Islet precursor cell (in vitro differentiated cells): ENCODE measurements around the gene MBTPS1.

Source experiments
- DNase-seq: peaks from one replicate; pipeline ENCODE4 v3.0.0-alpha.2; 2018

MBTPS1 gene

DNA sequence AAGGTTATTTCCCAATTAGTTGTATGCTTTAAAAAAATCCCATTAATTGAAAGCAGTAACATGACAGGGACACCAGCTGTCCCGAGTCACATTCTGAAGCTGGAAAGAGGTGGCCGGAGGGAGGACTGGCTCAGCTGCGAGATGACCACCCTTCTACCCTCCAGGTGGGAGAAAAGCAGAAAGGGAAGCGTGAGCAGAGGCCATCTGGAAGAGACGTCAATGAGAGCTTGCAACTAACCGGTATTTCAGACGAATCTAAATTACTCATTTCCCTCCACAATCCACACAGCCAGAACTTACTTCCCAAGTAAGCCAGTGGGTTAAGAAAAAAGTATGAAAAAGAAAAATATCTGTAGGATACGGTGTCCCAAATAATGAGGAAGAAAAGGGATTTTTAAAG is 45.6 kb downstream of the MBTPS1 start:
- DNase-seq = no peak

DNA sequence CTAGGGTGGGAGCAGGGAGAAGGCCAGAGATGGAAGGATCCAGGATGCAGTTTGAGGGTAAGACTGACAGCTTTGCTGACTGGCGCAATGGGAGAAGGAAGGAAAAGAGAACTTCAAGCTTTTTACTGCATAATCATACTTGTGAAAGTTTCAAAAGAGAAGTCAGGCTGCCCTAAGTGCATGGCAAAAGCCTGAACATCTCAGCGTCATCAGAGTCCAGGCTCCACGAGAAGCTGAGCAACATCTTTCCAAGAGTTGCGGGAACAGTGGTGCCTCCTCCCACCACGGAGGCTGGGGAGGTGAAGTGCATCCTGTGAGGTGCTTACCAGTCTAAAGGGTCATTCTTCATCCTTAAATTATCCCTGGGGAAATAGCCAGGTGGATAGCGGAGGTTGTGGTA is 47.2 kb downstream of the MBTPS1 start:
- no peak for DNase-seq

DNA sequence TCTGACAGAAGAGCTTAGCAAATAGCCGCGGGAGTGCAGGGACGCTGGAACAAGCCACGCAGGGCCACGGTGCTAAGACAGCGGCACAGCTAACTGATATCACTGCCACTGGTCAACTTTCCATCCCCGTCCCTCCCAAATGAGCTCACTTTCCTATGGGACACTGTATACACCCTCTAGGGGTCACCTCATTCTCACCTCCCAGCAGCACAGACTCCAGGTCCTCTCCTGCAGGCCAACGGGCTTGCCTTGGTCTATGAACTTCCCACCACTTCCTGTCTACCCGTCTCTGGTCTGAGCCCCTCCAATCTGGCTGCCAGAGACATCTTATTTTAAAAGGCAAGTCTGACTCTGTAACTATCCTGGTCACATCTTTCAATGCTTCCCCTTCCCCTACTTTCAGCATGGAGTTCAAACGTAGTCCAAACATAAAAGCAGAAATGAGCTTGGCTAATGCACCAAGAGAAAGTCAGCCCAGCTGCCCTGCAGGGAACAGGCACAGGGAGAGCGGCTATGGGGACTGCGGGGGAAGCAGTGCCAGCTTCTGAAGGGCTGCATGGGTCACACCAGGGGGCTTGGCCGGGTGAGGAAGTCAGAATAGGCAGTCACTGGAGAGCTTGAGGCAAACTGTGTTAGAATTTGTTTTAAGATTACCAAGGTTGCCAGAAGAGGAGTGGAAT is 47.8 kb downstream of the MBTPS1 start:
- DNase-seq = no peak

DNA sequence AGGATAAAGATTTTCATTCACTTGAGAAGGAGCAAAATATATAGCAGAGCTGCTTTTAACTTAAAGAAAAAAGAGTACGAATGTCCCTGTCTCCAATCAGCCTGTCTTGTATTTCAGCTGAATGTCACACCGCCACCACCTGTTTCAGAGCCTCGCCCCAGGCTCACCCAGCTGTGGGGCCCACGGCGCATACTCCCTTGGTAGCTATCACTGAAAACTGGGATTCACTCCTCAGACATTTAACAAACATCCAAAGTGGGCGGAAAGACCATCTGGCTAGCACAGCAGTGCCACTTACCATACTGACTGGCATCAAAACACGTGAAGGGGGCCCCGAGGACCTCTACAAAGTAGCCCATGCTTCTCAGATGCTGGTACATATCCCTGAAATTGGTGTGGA is 48.7 kb downstream of the MBTPS1 start:
- DNase-seq = no peak

DNA sequence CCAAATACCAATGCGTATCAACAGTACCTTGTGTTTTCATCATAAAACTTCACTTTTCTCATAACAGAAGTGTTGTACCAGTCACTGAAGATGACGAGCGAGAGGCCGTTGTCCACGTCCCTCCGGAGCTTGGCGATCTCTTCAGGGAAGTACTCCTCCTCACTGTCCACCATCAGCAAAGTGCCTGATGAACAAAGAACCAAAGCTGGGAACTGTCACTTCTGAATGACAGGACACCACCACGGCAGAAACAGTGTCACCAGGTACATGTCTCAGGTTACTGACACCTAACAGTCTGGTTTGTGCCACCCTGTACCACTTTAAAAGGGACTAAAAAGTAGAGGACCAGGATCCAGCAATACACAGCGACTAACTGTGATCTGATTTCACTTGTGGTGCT is 49.1 kb downstream of the MBTPS1 start:
- DNase-seq = no peak

DNA sequence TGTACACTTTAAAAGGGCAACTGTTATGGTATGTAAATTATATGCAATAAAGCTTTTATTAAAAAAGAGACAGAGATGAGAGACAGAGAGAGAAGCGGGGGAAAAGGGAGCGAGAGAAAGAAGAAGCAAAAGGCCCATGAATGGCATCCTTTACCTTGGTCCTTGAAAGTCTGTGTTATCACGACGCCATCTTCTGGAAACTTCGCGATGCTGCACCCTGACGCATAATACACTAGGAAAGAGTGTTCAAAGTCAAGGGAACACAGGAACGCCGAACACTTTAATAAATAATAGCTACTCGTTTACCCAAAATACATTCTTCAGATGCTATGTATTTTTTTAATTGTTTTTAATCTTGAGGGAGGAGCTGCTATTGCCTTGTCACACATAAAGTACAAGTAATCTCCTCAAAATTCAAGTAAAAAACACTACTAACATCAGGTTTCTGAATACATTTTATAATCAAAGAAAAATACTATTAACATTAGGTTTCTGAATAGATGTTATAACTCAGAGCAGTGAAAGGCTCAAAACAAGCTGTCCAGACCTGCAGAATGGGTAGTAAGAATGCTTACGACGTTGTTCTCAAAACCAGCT is 51.1 kb downstream of the MBTPS1 start:
- DNase-seq = peak; percentile 72

DNA sequence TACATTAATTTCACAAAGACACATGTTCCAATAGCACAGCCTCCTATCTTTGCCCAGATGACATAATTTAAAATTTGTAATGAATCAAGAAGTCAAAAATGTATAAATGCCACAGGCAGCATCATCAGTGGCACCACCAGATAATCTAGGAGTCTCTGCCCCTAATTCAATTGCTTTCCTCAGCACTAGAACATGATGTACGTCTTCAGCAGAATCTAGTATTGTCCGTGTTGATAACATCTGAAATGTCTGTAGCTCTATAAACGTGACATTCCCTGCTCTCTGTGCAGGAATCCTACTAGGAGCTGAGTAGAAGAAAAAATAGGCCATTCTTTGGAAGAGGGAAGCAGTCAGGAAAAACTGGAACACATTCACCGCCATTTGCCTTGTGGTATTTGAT is 52.8 kb downstream of the MBTPS1 start:
- DNase-seq = no peak

DNA sequence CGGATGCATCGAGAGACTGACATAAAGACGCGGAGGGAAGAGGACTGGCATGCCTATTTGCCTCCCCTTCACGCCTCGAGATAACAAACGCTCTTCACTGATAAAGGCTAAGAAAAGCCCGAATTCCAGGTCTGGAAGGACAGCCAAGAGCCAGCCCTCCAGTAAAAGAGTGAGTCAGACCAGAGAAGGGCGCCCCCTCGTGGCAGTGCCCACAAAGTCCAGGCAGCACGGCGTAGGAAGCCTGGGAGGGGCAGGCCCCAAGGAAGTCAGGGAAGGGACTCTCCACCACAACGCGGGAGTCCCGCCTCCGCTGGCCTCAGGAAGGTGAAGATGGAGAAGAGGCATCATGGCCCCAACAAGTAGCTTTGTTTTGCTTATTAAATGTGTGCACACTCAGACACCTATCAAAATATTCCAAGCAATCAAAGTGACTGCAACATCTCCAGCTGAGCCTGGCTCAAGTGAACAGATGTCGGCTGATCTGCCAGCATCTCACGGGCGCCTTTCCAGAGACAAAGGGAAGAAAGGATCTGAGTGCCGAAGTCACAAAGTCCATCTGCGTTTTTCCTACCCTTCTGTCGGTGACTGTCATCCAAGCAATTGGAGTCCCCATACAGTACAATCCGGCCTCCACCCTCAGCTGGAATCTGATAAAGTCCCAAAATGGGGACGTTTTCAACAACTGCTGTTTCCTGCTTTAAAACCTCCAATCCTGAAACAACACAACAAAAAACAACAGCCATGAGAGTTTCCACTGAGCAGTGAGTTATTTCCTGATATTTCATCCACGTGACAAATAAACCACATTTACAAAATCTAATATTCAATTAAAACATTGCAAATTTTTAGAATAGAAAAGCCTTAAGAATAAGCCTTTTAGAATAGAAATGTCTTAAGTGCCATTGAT is 53.8 kb downstream of the MBTPS1 start:
- peak; percentile 95 for DNase-seq

DNA sequence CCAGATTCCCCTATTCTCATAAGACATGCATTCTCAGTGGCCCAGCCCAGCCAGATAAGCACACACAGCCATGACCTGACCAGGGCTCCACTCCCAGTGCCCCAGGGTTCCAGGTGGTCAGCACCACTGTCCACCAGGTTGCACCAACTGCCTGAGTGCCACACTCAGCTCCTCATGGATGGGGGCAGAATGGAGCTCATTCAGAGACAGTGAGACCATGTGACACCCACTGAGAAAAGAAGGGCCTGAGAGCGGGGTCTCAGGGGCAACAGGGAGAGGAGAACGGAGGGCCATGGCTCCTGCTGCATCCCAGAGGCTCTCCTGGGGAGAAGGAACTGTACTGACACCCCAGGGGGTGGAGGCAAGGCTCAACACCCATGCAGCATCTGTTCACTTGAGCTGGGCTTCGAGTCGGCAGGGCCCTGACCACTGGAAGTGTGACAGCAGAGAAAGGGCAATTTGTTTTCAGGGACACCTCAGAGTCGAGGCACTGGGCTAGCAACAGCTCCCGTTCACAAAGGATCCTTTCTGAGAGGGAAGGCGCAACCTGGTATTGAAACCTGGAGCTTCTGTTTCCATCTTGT is 55.4 kb downstream of the MBTPS1 start:
- DNase-seq = no peak

DNA sequence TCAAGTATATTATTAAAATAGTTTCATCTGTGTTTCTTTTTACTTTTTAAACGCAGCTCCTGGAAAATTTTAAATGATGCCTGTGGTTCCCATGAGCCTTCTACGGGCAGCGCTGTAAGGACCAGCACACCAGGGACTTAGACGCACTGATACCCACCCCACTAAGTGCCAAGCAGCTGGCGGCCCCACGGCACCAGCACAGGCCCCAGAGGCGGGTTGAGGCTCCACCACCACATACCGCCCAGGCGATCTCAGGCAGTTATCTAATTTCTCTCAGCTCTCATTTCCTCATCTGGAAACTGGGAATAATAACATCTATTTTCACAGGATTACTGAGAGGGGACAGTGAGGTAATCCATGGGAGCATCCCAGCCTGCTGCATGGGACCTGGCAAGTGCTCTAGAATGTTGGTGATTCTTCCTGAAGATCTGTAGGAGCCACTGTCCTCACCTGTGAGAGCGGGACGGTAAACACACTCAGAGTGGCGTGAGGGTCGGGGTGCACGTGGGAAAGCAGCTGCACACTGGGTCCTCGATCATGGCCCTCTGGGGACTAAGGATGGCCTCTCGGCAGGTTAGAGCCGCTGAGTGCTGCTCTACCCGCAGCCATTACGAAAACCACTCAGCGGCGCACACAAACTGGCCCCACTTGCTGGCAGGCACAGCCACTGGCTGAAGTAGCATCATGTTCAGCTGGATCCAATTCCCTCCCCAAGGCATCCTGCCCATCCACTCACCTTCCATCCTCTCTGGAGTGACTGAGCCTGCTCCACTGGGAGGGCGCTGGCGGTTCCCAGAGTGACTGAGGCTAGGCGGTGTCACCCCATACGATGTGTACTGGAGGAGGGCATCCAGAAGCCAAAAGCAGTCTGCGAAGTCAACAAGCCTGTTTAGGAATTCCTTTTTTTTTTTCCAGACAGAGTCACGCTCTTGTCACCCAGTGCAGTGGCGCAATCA is 56.5 kb downstream of the MBTPS1 start:
- no peak for DNase-seq

DNA sequence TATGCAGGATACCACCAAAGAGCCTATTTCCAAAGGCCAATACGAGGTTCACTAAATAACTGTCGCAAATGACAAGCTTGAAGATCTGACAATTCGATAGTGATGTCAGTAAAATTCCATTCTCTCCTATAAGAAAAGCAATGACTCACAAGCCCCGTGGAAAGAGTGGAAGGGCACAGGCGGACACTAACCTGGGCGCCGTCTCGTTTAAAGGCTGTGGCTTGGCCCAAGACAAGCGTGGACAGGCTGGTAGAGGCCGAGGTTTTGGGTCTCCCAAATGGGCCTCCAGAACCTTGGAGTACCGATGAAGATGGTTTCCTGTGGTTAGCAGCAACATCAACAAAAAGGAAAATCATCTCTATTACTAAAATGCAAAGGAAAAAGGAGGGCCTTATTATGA is 57.6 kb downstream of the MBTPS1 start:
- no peak for DNase-seq

DNA sequence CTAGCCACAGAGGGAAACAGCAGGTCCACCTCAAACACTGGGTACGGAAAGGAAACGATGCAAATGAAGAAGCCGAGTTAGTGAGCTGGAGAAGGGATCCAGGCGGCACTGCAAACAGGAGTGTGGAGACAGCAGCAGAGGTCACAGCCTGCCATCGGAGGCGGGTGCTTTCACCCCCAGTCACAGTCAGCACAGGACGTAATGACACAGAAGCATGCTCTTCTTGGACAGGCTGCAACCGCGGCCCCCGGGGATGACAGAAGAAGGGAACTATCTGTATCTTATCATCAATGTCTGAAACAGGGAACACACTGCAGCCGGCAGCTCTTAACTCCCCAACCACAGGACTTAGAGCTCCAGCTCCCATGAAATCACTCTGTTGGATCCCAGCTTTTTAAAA is 58.1 kb downstream of the MBTPS1 start:
- peak; percentile 49 for DNase-seq

DNA sequence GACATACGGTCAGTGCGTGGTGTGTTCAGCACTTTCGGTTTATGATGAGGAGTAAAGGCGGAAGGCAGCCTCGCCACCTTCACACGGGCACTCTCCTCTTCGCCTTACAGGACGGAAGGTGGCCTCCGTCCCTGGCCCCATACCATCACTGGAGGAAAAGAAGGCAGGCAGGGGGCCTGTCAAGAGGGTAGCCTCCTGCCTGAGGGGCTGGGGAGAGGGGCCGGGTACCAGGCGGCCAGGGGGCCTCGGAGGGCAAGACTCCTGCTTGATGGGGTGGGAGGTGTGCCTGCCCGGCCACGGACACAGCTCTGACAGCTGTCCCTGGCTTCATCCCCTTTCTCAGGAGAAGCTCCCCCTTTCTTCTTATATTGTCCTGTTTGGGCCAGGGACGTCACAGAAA is 58.5 kb downstream of the MBTPS1 start:
- DNase-seq = peak; percentile 37

DNA sequence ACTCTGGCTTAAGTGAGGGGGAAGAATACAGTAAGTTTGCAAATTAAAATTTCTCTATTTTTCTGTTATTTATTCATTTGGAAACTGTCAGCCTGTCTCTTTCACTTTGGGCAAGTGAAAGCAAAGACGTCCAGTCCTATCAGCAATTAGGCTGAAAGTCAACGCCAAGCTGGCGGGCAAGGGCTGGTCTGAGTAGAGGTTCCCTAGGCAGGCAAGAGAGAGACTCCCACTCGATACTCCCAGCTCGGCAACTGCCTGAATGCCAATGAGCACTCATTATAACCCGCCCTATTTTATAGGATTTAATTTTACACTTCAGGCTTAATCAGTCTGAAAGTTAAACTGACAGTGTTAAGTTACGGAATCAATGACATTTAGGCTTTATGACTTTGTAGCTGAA is 59.8 kb downstream of the MBTPS1 start:
- DNase-seq = no peak

DNA sequence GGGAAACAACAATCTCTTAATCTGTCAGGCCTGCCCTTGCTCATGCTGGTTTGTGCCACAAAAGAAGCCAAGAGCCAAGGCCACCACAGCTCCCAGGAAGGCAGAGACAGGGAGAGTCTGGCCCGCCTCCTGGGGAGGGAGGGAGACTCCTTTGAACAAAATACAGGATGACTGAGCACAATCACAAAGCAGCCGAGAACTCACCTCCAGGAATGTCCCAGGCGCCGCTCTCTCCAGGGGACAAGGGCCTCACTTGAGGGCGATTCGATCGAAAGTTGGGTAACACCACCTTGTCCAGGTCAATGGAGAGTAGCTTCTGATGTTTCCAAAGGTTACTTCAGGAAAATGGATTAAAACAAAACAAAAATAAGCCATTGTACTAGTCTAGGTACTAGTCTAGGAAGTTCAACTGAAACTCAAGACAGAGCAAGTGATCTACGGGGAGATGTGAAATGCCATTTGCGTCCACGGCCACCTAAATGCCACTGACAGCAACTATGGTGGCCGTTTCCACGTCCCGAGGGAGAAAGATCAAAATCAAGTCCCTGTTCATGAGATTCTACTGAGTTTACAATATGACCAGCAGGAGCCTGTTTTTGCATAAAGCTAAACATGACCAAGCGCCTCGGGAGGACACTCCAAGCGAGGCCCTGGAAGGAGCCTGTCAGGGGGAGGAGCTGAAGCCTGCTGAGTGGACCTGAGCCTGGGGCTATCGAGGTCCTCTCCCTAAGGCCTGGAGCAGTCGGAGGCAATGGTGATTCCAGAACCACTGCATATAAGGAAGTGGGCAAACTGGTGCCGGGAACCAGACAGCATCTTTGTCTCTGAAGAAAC is 60.7 kb downstream of the MBTPS1 start:
- peak; percentile 72 for DNase-seq

DNA sequence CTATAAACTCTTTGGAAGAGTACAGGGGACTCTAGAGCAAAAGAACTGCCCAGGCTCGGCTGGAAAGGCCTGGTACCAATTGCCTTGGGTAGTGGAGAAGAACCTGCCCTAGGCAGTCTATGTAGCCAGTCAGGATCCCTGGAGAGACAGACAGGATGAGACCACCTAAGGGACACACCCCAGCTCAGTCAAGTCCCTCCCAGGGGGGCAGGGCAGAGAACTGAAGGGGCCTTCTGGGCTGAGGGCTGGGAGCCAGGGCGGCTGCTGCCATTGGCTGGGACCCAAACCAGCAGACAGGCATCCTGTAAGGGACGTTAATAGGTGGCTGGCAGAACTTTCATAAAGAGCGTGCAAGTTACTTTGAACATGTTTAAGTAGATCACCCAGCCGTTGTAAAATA is 61.4 kb downstream of the MBTPS1 start:
- peak; percentile 48 for DNase-seq

DNA sequence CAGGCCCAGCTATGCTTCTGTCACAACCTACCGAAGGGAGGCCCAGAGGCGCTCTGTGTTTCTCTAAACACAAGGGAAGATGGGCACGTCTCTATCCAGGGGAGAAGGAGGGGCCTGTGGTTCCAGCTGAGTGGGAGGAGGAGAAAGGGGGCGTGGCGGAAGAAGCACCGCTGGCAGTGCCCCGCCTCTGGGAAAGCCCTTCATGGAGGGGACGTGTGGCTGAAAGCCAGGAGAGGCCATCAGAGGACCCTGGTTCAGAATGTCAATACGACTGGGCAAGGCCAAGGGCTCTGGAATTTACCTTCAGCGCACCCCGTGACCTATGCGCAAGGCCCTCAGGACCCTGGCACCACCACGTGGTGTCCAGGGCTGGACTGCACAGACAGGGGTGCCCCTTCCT is 61.8 kb downstream of the MBTPS1 start:
- peak; percentile 53 for DNase-seq

DNA sequence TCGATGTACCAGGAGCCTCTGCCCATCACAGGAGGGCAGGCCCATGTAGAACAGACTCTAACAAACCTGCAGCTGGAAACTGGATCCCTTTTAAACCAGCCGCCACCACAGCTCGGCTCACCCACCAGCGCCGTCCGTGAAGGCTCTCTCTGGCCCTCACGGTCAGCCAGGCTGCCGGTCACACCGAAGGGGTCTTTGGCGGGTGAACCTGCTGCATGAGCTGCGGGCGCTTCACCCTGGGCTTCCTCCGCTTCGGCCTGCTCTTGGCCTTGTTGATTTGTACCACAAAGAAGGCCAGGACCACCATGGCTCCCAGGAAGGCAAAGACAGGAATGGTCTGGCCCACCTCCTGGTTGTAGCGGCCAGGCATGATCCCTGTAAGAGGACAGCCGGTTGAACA is 62.5 kb downstream of the MBTPS1 start:
- peak; percentile 40 for DNase-seq

DNA sequence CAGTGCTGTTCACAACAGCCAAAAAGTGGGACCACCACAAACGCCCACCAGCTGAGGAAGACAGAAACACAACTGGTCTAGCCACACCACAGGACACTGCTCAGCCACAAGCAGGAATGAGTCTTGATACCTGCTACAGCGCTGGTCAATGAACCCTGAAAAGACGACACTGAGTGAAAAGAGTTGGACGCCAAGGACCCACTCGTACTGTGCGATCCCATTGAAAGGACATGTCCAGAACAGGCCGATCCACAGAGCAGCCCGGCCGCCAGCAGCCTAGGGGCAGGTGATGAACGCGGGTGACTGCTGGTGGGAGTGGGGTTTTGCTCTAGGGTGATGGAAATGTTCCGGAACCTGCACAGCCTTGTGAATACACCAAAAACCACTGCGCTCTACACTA is 63.5 kb downstream of the MBTPS1 start:
- DNase-seq = peak; percentile 29

DNA sequence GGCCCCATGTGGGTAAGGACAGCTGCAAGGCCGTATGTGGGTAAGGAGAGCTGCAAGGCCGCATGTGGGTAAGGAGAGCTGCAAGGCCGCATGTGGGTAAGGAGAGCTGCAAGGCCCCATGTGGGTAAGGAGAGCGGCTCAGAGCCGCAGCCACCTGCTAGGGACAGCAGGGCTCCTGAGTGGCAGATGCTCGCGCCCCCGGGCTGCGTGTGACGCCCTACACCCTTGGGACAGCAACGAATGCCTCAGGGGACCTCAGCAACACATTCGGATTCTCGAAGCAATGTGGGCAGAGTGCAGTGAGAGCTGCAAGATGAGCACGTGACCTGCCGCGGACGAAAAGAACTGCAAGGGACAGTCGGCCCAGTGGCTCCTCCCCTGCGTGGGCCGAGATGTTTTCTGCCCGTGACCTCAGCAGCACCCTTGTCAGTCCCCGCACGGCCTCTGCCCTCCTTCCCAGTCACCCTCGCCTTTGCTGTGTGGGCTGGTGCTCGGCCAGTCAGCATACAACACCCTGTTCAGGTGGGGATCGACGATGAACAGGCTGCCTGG is 64.6 kb downstream of the MBTPS1 start:
- DNase-seq = peak; percentile 30

DNA sequence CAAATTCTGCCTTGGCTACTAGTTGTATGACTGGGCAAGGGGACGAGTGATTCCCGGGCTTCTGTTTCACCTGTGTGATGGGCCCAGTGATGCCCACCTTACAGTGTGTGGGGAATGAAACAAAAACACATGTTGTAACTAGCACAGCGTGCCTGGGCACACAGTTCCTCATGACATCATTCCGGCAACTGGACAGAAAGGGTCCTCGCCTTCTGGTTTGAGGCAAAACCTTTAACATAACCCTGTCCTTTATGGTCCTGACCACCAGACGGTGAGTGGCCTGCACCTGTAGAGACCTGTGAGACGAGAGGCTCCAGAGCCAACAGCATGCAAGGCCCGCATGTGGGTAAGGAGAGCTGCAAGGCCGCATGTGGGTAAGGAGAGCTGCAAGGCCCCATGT is 66.4 kb downstream of the MBTPS1 start:
- DNase-seq = no peak
